Rectal smooth muscle tissue (tissue), 1 donor: ENCODE measurements around the gene RAB3D.
"Not testable (repeated sequence)": the region's sequence is repeated elsewhere in the genome, so short reads cannot be mapped to it uniquely, and the experiment has no call there.

ENCODE experiments used
- H3K27ac ChIP-seq: one replicate; pipeline ENCODE4 v1.7.0; 2013; ENCODE audit warnings: low read depth, low read length, inconsistent platforms
- H3K27me3 ChIP-seq: one replicate; pipeline ENCODE4 v1.7.0; 2013; ENCODE audit warnings: low read length; ENCODE audit not compliant: control insufficient read depth, insufficient read depth
- H3K36me3 ChIP-seq: one replicate; pipeline ENCODE4 v1.7.0; 2013; ENCODE audit warnings: low read length; ENCODE audit not compliant: control insufficient read depth, insufficient read depth
- H3K4me1 ChIP-seq: one replicate; pipeline ENCODE4 v1.7.0; 2013; ENCODE audit warnings: low read length; ENCODE audit not compliant: control insufficient read depth, insufficient read depth
- H3K4me3 ChIP-seq: one replicate; pipeline ENCODE4 v1.7.0; 2013; ENCODE audit warnings: low read length
- H3K9ac ChIP-seq: one replicate; pipeline ENCODE4 v1.7.0; 2013; ENCODE audit warnings: low read length

RAB3D gene

DNA sequence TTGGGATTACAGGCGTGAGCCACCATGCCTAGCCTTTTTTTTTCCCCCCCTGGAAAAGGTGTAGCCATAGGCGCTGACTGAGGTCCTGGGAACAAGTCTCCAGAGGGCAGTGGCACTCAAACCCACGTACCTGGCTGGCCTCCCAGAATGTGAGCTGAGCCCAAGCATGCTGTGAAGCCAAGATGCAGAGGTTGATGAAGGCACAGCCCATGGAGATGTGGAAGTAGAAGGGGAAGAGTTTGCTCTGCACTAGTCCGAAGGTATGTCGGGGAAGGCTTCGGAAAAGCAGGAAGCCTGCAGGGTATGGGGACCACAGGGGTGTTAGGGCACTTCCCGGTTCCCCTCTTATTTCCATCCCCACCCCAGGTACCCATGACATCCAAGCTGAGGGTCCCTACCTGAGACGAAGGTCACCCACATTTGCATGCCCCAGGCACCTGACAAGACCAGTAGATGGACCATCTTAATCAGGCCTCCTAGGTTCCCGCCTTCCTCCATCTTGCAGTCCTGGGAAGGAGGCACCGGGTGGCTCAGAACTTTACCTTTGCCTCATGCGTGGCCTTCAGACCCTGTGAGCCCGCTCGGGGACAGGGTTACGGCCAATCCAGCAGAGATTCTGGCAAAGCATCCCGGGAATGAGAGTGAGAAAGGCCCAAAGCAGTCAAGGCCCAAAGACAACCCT lies 5.8 kb upstream of the RAB3D start:
- peaks cover 3% of the 10 kb centered on the region for H3K36me3 ChIP-seq
- no peak overlapping the region for H3K9ac ChIP-seq
- H3K27me3 ChIP-seq: no peaks in the 10 kb centered on the region
- H3K27ac ChIP-seq: no peak overlapping the region
- peak overlapping the region; percentile 96 for H3K4me3 ChIP-seq
- peaks cover 13% of the 10 kb centered on the region for H3K4me1 ChIP-seq

GRCh38 chr19:11342429-11342828 lies 3.0 kb upstream of the RAB3D start:
- no peaks in the 10 kb centered on the region for H3K36me3 ChIP-seq
- H3K27me3 ChIP-seq: no peaks in the 10 kb centered on the region
- peaks cover 18% of the 10 kb centered on the region for H3K4me1 ChIP-seq
- no peak overlapping the region for H3K27ac ChIP-seq
- no peak overlapping the region for H3K9ac ChIP-seq
- H3K4me3 ChIP-seq: no peak overlapping the region

- not testable (repeated sequence) for H3K27me3 ChIP-seq, H3K36me3 ChIP-seq, H3K9ac ChIP-seq, H3K4me1 ChIP-seq
- Histone ChIP-seq H3K27ac (peak overlapping the region; percentile 74), H3K4me3 (peak overlapping the region; percentile 73)
Observed at GRCh38 chr19:11340099-11340467, 626 bp upstream of the RAB3D start.

- H3K36me3 ChIP-seq: peaks cover 15% of the 10 kb centered on the region
- H3K4me1 ChIP-seq: peaks cover 6% of the 10 kb centered on the region
- H3K27ac ChIP-seq: peak overlapping the region; percentile 77
- H3K9ac ChIP-seq: peak overlapping the region; percentile 24
- H3K4me3 ChIP-seq: peak overlapping the region; percentile 73
- no peaks in the 10 kb centered on the region for H3K27me3 ChIP-seq
Observed at GRCh38 chr19:11338569-11339253, 746 bp downstream of the RAB3D start.

- H3K9ac ChIP-seq: no peak overlapping the region
- H3K27ac ChIP-seq: peak overlapping the region; percentile 40
- peaks cover 6% of the 10 kb centered on the region for H3K4me1 ChIP-seq
- peak overlapping the region; percentile 73 for H3K4me3 ChIP-seq
- H3K36me3 ChIP-seq: peaks cover 15% of the 10 kb centered on the region
- H3K27me3 ChIP-seq: no peaks in the 10 kb centered on the region
Observed at GRCh38 chr19:11338121-11338520, 1.3 kb downstream of the RAB3D start.

GRCh38 chr19:11337080-11337479 lies 2.4 kb downstream of the RAB3D start:
- Histone ChIP-seq H3K9ac (no peak overlapping the region), H3K4me1 (peaks cover 6% of the 10 kb centered on the region), H3K27ac (no peak overlapping the region), H3K36me3 (peaks cover 16% of the 10 kb centered on the region), H3K27me3 (no peaks in the 10 kb centered on the region), H3K4me3 (no peak overlapping the region)

DNA sequence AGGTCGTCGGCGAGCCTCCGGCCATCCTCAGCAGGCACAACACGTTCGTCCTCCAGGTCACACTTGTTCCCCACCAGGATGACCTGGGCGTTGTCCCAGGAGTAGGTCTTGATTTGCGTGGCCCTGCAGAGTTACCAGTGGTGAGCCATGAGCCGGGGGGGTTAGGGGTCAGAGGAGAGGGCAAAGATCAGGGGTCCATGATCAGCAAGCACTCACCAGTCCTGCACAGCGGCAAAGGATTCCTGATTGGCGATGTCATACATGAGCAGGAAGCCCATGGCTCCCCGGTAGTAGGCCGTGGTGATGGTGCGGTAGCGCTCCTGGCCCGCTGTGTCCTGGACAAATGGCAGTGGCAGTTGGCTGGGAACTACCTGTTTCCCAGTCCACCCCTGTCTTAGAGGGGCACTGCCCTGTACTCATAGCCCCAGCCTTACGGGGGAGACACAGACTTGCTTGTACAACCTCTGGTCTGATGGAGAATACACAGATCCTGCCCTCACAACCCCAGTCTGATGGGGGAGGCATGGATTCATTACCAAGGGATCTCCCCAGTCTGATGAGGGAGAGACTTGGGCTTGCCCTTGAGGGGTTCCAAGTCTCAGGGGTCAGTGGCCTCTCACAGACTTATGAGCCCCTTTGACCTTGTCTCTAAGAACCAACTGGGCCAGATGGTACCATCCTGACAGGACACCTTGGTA lies 3.9 kb downstream of the RAB3D start:
- Histone ChIP-seq H3K9ac (no peak overlapping the region), H3K4me1 (peaks cover 6% of the 10 kb centered on the region), H3K27me3 (no peaks in the 10 kb centered on the region), H3K4me3 (no peak overlapping the region), H3K36me3 (peaks cover 16% of the 10 kb centered on the region), H3K27ac (no peak overlapping the region)

DNA sequence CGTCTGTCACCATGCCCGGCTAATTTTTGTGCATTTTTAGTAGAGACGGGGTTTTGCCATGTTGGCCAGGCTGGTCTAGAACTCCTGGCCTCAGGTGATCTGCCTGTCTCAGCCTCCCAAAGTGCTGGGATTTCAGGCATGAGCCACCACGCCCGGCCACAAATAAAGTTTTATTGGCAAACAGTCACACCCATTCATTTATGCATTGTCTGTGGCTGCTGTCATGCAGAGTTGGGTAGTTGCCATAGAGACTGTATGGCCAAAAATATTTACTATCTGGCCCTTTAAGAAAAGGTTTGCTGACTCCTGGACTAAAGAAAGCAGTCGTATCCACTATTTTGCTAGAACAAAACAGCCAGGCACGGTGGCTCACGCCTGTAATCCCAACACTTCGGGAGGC lies 5.6 kb downstream of the RAB3D start:
- peaks cover 16% of the 10 kb centered on the region for H3K36me3 ChIP-seq
- not testable (repeated sequence) for H3K27me3 ChIP-seq

DNA sequence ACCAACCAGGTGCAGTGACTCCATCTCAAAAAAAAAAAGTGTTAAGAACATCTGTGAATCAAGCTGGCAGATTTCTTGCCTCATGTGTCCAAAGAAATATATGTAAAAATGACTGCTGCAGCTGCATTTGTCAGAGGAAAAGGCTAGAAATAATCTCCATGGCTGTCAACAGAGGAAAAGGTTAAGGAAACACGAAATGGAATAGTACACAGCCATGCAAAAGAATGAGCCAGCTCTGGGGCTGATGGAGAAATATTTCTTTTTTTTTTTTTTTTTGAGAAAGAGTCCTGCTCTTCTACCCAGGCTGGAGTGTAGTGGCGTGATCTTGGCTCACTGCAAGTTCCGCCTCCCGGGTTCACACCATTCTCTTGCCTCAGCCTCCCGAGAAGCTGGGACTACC lies 6.6 kb downstream of the RAB3D start:
- peaks cover 16% of the 10 kb centered on the region for H3K36me3 ChIP-seq
- no peaks in the 10 kb centered on the region for H3K27me3 ChIP-seq

More for the DNA sequence above, 5.6 kb downstream of the RAB3D start:
- not testable (repeated sequence) for H3K27ac ChIP-seq, H3K9ac ChIP-seq, H3K4me3 ChIP-seq, H3K4me1 ChIP-seq

GRCh38 chr19:11331502-11331901 lies 8.0 kb downstream of the RAB3D start:
- Histone ChIP-seq H3K27ac (no peak overlapping the region), H3K27me3 (no peaks in the 10 kb centered on the region), H3K9ac (no peak overlapping the region), H3K36me3 (peaks cover 16% of the 10 kb centered on the region), H3K4me3 (no peak overlapping the region), H3K4me1 (no peaks in the 10 kb centered on the region)

More for the DNA sequence above, 6.6 kb downstream of the RAB3D start:
- Histone ChIP-seq H3K4me3 (no peak overlapping the region), H3K4me1 (no peaks in the 10 kb centered on the region), H3K9ac (no peak overlapping the region), H3K27ac (no peak overlapping the region)

DNA sequence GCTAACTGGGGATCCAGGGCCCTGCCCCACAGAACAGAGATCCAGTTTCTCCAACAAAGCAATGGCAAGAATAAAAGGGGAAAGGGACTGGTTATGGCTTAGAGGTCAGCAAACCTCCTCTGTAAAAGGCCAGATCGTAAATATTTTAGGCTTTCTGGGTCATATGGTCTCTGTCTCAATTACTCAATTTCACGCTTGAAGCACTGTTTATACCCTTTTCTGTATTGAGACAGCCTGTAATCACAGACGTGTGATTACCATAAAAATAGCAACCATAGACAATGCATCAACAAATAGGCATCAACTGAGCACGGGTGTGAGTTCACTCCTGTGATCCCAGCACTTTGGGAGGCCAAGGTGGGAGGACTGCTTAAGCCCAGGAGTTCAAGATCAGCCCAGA lies 9.3 kb downstream of the RAB3D start:
- Histone ChIP-seq H3K36me3 (peaks cover 8% of the 10 kb centered on the region), H3K4me1 (no peaks in the 10 kb centered on the region), H3K9ac (no peak overlapping the region), H3K27ac (no peak overlapping the region), H3K4me3 (no peak overlapping the region), H3K27me3 (no peaks in the 10 kb centered on the region)

GRCh38 chr19:11325544-11325943 lies 13.9 kb downstream of the RAB3D start:
- no peaks in the 10 kb centered on the region for H3K36me3 ChIP-seq
- H3K4me1 ChIP-seq: peaks cover 3% of the 10 kb centered on the region
- no peak overlapping the region for H3K4me3 ChIP-seq
- no peak overlapping the region for H3K9ac ChIP-seq
- H3K27me3 ChIP-seq: no peaks in the 10 kb centered on the region
- H3K27ac ChIP-seq: no peak overlapping the region
